Liver (tissue), 3 donors: ENCODE data around the gene IGF2.

Source experiments
- GABPA ChIP-seq, 2 donors: IDR thresholded peaks in 1 of 2; conservative IDR thresholded peaks in 1 of 2; 2 replicates each; pipeline ENCODE4 v1.6.1; 2016; ENCODE audit warnings: antibody characterized with exemption in 2 of 2, mild to moderate bottlenecking in 1 of 2, moderate library complexity in 1 of 2
- RAD21 ChIP-seq, 2 donors: IDR thresholded peaks; 2 replicates each; pipeline ENCODE4 v1.6.1; 2016; ENCODE audit warnings: antibody characterized with exemption in 2 of 2, mild to moderate bottlenecking in 2 of 2
- SP1 ChIP-seq: IDR thresholded peaks from 2 replicates; pipeline ENCODE4 v1.6.1; 2018; ENCODE audit warnings: antibody characterized with exemption, mild to moderate bottlenecking
- TAF1 ChIP-seq: conservative IDR thresholded peaks from 2 replicates; pipeline ENCODE4 v1.6.1; 2016; ENCODE audit warnings: antibody characterized with exemption, mild to moderate bottlenecking
- YY1 ChIP-seq: IDR thresholded peaks from 2 replicates; pipeline ENCODE4 v1.6.1; 2016; ENCODE audit warnings: antibody characterized with exemption, mild to moderate bottlenecking
- TF ChIP-seq, protein P1 (sequence below): fragments of 150-350 bp; IDR thresholded peaks from 2 replicates; pipeline ENCODE4 v1.5.1; 2017; ENCODE audit warnings: improper control_type of control experiment, low read depth, low read length; ENCODE audit not compliant: missing input control
- TF ChIP-seq, protein P2 (sequence below): IDR thresholded peaks from 2 replicates; pipeline ENCODE4 v1.6.1; 2016; ENCODE audit warnings: antibody characterized with exemption
- TF ChIP-seq, protein P3 (sequence below): IDR thresholded peaks from 2 replicates; pipeline ENCODE4 v1.6.1; 2016; ENCODE audit warnings: antibody characterized with exemption, mild to moderate bottlenecking
- donor health status: healthy.
- donor health status: healthy.

- TF ChIP-seq, protein P1, sequence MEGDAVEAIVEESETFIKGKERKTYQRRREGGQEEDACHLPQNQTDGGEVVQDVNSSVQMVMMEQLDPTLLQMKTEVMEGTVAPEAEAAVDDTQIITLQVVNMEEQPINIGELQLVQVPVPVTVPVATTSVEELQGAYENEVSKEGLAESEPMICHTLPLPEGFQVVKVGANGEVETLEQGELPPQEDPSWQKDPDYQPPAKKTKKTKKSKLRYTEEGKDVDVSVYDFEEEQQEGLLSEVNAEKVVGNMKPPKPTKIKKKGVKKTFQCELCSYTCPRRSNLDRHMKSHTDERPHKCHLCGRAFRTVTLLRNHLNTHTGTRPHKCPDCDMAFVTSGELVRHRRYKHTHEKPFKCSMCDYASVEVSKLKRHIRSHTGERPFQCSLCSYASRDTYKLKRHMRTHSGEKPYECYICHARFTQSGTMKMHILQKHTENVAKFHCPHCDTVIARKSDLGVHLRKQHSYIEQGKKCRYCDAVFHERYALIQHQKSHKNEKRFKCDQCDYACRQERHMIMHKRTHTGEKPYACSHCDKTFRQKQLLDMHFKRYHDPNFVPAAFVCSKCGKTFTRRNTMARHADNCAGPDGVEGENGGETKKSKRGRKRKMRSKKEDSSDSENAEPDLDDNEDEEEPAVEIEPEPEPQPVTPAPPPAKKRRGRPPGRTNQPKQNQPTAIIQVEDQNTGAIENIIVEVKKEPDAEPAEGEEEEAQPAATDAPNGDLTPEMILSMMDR: no peak
- TF ChIP-seq, protein P2, sequence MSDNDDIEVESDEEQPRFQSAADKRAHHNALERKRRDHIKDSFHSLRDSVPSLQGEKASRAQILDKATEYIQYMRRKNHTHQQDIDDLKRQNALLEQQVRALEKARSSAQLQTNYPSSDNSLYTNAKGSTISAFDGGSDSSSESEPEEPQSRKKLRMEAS: no peak
- TF ChIP-seq SP1 (no peak), TAF1 (no peak), RAD21 (IDR thresholded peaks at IDR 0.05) (no peak), GABPA (IDR thresholded peaks at IDR 0.05 in 1 of 2, conservative IDR thresholded peaks at IDR 0.05 in 1 of 2) (no peak), YY1 (no peak)
- TF ChIP-seq, protein P3, sequence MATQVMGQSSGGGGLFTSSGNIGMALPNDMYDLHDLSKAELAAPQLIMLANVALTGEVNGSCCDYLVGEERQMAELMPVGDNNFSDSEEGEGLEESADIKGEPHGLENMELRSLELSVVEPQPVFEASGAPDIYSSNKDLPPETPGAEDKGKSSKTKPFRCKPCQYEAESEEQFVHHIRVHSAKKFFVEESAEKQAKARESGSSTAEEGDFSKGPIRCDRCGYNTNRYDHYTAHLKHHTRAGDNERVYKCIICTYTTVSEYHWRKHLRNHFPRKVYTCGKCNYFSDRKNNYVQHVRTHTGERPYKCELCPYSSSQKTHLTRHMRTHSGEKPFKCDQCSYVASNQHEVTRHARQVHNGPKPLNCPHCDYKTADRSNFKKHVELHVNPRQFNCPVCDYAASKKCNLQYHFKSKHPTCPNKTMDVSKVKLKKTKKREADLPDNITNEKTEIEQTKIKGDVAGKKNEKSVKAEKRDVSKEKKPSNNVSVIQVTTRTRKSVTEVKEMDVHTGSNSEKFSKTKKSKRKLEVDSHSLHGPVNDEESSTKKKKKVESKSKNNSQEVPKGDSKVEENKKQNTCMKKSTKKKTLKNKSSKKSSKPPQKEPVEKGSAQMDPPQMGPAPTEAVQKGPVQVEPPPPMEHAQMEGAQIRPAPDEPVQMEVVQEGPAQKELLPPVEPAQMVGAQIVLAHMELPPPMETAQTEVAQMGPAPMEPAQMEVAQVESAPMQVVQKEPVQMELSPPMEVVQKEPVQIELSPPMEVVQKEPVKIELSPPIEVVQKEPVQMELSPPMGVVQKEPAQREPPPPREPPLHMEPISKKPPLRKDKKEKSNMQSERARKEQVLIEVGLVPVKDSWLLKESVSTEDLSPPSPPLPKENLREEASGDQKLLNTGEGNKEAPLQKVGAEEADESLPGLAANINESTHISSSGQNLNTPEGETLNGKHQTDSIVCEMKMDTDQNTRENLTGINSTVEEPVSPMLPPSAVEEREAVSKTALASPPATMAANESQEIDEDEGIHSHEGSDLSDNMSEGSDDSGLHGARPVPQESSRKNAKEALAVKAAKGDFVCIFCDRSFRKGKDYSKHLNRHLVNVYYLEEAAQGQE: no peak
These were observed 6.9 kb upstream of the IGF2 start for GRCh38 chr11:2146051-2146450.
